Caco-2 (cell line): ENCODE results near the gene HOXB9. TPM values are rescaled to one million over a fixed set of nuclear protein-coding genes. Genes with fewer than 3 reads are reported as not detected.

ENCODE experiments used
- BruUV-seq: library from RNA; stranded (reverse); fragments of 400-500 nt; replicated peaks from 2 replicates; lab custom pipeline; 2021; lab: Mats Ljungman, UMichigan
- CTCF ChIA-PET: fragments of 300-600 bp; sonication (Branson Sonifier 250); formaldehyde crosslinking; loops from one replicate; lab custom pipeline; 2022; ENCODE audit warnings: antibody characterized with exemption; lab: Charles Lee
- POLR2A ChIA-PET: fragments of 300-600 bp; sonication (Branson Sonifier 250); formaldehyde crosslinking; loops from one replicate; lab custom pipeline; 2022; ENCODE audit warnings: antibody characterized with exemption; lab: Charles Lee
- DNase-seq, 2 experiments: peaks; one replicate each; pipeline versions ENCODE4 v3.0.0 to v3.0.0-alpha.2; 2020 to 2022
- H3K27me3 ChIP-seq: replicated peaks from 2 replicates; pipeline ENCODE4 v1.6.0; 2011; ENCODE audit warnings: low read length; ENCODE audit not compliant: control insufficient read depth, insufficient read depth
- H3K36me3 ChIP-seq: 2 replicates; pipeline ENCODE4 v1.5.1; 2011; ENCODE audit warnings: low read length; ENCODE audit not compliant: control insufficient read depth, insufficient read depth
- H3K4me1 ChIP-seq: fragments of 250-450 bp; sonication (Bioruptor Pico); 2 replicates; pipeline ENCODE4 v1.5.1; 2020; ENCODE audit warnings: mild to moderate bottlenecking
- H3K4me3 ChIP-seq: 2 replicates; pipeline ENCODE4 v1.5.1; 2011; ENCODE audit warnings: low read depth, mild to moderate bottlenecking, control low read depth, low read length
- H3K9me3 ChIP-seq: fragments of 250-450 bp; sonication (Bioruptor Pico); 2 replicates; pipeline ENCODE4 v1.5.1; 2020; ENCODE audit warnings: mild to moderate bottlenecking, moderate library complexity
- H3K27ac Mint-ChIP-seq: one replicate; pipeline ENCODE4 v1.8.0; 2022; ENCODE audit warnings: mixed read lengths; ENCODE audit not compliant: unreplicated experiment
- H3K27me3 Mint-ChIP-seq: one replicate; pipeline ENCODE4 v1.8.0; 2022; ENCODE audit warnings: mixed read lengths; ENCODE audit not compliant: insufficient read depth, unreplicated experiment
- H3K36me3 Mint-ChIP-seq: one replicate; pipeline ENCODE4 v1.8.0; 2022; ENCODE audit warnings: mild to moderate bottlenecking, mixed read lengths; ENCODE audit not compliant: insufficient read depth, unreplicated experiment
- H3K4me1 Mint-ChIP-seq: one replicate; pipeline ENCODE4 v1.8.0; 2022; ENCODE audit warnings: low read depth, mixed read lengths; ENCODE audit not compliant: unreplicated experiment
- H3K4me3 Mint-ChIP-seq: one replicate; pipeline ENCODE4 v1.8.0; 2022; ENCODE audit warnings: mild to moderate bottlenecking, moderate library complexity, mixed read lengths; ENCODE audit not compliant: unreplicated experiment
- H3K9me3 Mint-ChIP-seq: one replicate; pipeline ENCODE4 v1.8.0; 2022; ENCODE audit warnings: mixed read lengths; ENCODE audit not compliant: unreplicated experiment
- intact Hi-C: fragments of 100-400 bp; cut with micrococcal nuclease; formaldehyde crosslinking; loops from one replicate; pipeline ENCODE4 v1.10.0; 2022; ENCODE audit not compliant: unreplicated experiment
- total RNA-seq: library from RNA; stranded (reverse); gene quantifications from 2 replicates; pipeline ENCODE4 v1.2.3, GENCODE V29; 2022
- TF ChIP-seq, protein P1 (sequence below), 2 experiments: fragments of 200-600 bp in 1 of 2; IDR thresholded peaks; 1 replicate in 1 of 2; 2 replicates in 1 of 2; pipeline versions ENCODE4 v1.5.1 to v1.8.0; 2011 to 2022; ENCODE audit warnings: antibody characterized with exemption in 1 of 2, control low read depth in 1 of 2, inconsistent platforms in 1 of 2, low read depth in 1 of 2, low read length in 1 of 2, mild to moderate bottlenecking in 1 of 2, moderate library complexity in 1 of 2; ENCODE audit not compliant: insufficient read depth in 1 of 2, severe bottlenecking in 1 of 2, unreplicated experiment in 1 of 2

HOXB9 gene
- total RNA-seq, 1 experiment from 2014 or later: 4.5 TPM

- Mint-ChIP-seq H3K27me3 (peaks cover 67% of the 10 kb centered on the region), H3K9me3 (no peaks in the 10 kb centered on the region), H3K4me1 (peaks cover 31% of the 10 kb centered on the region), H3K4me3 (no peak overlapping the region), H3K27ac (no peak overlapping the region), H3K36me3 (peaks cover 7% of the 10 kb centered on the region)
- ChIA-PET CTCF (interaction anchor here (1.9 to 2.2 kb wide), 2 partner anchors 8 to 313 kb away, joined by 4 to 9 read pairs; no protein-coding TSS in a partner anchor), POLR2A (no interaction called here)
- intact Hi-C loops: no loop called here
- TF ChIP-seq, protein P1, sequence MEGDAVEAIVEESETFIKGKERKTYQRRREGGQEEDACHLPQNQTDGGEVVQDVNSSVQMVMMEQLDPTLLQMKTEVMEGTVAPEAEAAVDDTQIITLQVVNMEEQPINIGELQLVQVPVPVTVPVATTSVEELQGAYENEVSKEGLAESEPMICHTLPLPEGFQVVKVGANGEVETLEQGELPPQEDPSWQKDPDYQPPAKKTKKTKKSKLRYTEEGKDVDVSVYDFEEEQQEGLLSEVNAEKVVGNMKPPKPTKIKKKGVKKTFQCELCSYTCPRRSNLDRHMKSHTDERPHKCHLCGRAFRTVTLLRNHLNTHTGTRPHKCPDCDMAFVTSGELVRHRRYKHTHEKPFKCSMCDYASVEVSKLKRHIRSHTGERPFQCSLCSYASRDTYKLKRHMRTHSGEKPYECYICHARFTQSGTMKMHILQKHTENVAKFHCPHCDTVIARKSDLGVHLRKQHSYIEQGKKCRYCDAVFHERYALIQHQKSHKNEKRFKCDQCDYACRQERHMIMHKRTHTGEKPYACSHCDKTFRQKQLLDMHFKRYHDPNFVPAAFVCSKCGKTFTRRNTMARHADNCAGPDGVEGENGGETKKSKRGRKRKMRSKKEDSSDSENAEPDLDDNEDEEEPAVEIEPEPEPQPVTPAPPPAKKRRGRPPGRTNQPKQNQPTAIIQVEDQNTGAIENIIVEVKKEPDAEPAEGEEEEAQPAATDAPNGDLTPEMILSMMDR (IDR thresholded peaks at IDR 0.05; ENCODE audit: insufficient read depth in 1 of 2, low read depth in 1 of 2, low read length in 1 of 2, severe bottlenecking in 1 of 2, unreplicated experiment in 1 of 2): no peak
- peaks cover 9% of the 10 kb centered on the region for H3K4me1 ChIP-seq
- no peak overlapping the region for H3K4me3 ChIP-seq
- H3K9me3 ChIP-seq: no peaks in the 10 kb centered on the region
- H3K27me3 ChIP-seq: peaks cover 34% of the 10 kb centered on the region
- BruUV-seq: no TSS peak
- no peaks in the 10 kb centered on the region for H3K36me3 ChIP-seq
- DNase-seq: no peak
Observed at GRCh38 chr17:48620461-48621139, 5.6 kb downstream of the HOXB9 start.

DNA sequence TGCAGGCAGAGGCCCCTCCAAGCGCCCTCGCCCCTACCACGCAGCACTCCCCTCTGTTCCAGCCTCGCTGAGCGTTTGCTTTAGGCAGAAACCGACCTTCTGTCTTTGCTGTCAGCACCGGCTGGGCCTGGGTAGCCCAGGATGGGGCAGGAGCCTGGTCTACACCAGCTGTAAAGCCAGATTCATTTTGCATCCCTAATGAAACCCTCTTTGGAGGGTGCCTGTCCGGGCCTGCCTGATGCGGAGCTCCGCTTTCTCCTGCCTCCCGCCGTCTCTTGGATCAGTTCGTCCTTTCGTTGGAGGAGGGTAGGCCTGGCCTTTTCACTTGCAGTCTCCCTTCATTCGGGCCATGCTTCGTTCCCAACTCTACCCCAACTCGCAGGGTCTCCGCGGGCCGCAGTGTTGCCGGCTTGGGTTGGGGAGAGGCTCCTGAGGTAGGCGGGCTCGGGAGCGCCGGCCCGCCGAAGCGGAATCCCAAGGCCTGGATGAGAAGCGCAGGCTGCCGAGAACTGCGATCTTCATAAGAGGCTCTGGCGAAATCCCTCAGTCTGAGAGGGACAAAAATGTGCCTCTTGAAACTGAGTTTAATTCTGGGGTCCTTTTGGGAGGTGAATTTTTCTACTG is 6.2 kb downstream of the HOXB9 start:
- H3K4me3 Mint-ChIP-seq: peak overlapping the region; percentile 63
- no peaks in the 10 kb centered on the region for H3K9me3 ChIP-seq
- H3K36me3 ChIP-seq: no peaks in the 10 kb centered on the region
- intact Hi-C loops: loop anchor here (2.0 kb wide), 3 partner anchors 127 to 595 kb away; no protein-coding TSS in a partner anchor
- peaks cover 28% of the 10 kb centered on the region for H3K4me1 Mint-ChIP-seq
- H3K4me3 ChIP-seq: no peak overlapping the region
- TF ChIP-seq, protein P1 (IDR thresholded peaks at IDR 0.05; ENCODE audit: insufficient read depth in 1 of 2, low read depth in 1 of 2, low read length in 1 of 2, severe bottlenecking in 1 of 2, unreplicated experiment in 1 of 2): no peak
- BruUV-seq: no TSS peak
- no peak overlapping the region for H3K27ac Mint-ChIP-seq
- POLR2A ChIA-PET: no interaction called here
- H3K27me3 Mint-ChIP-seq: peaks cover 69% of the 10 kb centered on the region
- peaks cover 33% of the 10 kb centered on the region for H3K27me3 ChIP-seq
- H3K4me1 ChIP-seq: peaks cover 9% of the 10 kb centered on the region
- no peak for DNase-seq
- H3K9me3 Mint-ChIP-seq: no peaks in the 10 kb centered on the region
- CTCF ChIA-PET: interaction anchor here (0.6 to 1.9 kb wide), 3 partner anchors 13 to 690 kb away, joined by 3 to 5 read pairs (median 4); no protein-coding TSS in a partner anchor
- peaks cover 7% of the 10 kb centered on the region for H3K36me3 Mint-ChIP-seq

DNA sequence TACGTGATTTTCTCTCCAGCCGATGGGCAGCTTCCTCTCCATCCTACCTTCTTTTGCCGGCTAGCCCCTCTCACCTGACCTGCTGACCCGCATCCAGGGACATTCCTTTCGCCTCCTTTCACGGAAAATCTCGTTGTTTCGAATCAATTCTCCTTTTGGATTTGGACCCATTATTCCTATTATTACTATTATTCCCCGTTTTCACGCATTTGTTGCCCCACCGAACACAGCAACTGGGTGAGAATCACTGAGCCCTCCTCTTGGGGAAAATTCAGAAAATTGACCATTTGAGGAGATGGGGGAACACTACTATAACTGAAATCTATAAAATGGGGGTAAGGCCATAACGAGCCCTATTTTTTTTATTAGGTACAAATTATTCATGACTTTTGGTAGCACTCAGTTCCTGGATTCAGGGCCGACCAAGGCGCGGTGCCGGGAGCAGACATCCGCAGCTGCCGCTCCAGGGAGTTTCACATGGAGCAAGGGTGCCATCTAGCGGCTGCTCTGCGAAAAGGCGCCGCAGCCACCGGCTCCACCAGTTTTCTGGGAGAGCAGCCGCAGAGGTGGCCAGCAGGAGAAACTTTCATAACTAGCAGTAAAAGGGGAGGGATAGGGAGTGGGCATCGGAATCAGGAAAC is 7.8 kb downstream of the HOXB9 start:
- peak overlapping the region; percentile 33 for H3K4me3 ChIP-seq
- Mint-ChIP-seq H3K4me1 (peaks cover 33% of the 10 kb centered on the region), H3K27ac (peak overlapping the region; percentile 59), H3K27me3 (peaks cover 69% of the 10 kb centered on the region), H3K4me3 (peak overlapping the region; percentile 63), H3K9me3 (no peaks in the 10 kb centered on the region), H3K36me3 (peaks cover 7% of the 10 kb centered on the region)
- CTCF ChIA-PET: interaction anchor here (0.6 to 2.3 kb wide), 23 partner anchors 12 to 1084 kb away, joined by 3 to 11 read pairs (median 4); no protein-coding TSS in a partner anchor
- H3K36me3 ChIP-seq: no peaks in the 10 kb centered on the region
- TF ChIP-seq, protein P1 (IDR thresholded peaks at IDR 0.05; ENCODE audit: insufficient read depth in 1 of 2, low read depth in 1 of 2, low read length in 1 of 2, severe bottlenecking in 1 of 2, unreplicated experiment in 1 of 2): peak; percentile 100
- BruUV-seq: no TSS peak
- peaks cover 4% of the 10 kb centered on the region for H3K4me1 ChIP-seq
- intact Hi-C loops: loop anchor here (1.0 to 2.0 kb wide), 7 partner anchors 126 to 594 kb away; no protein-coding TSS in a partner anchor
- H3K27me3 ChIP-seq: peaks cover 27% of the 10 kb centered on the region
- DNase-seq: peak; percentile 93 to 98
- H3K9me3 ChIP-seq: no peaks in the 10 kb centered on the region
- POLR2A ChIA-PET: interaction anchor here (0.6 to 0.9 kb wide), 2 partner anchors 123 to 205 kb away, joined by 4 to 5 read pairs; no protein-coding TSS in a partner anchor
